Endodermal cell (in vitro differentiated cells): Measurements from ENCODE around the gene DNAH8. TPM values are rescaled to one million over a fixed set of nuclear protein-coding genes. Genes with fewer than 3 reads are reported as not detected.

ENCODE experiments used
- DNase-seq: peaks from one replicate; pipeline ENCODE4 v3.0.0-alpha.2; 2017
- H3K27ac ChIP-seq: 2 replicates; pipeline ENCODE4 v1.5.1; 2013; ENCODE audit warnings: mild to moderate bottlenecking, low read depth, low read length, moderate library complexity
- H3K27me3 ChIP-seq: 2 replicates; pipeline ENCODE4 v1.6.1; 2013; ENCODE audit warnings: mild to moderate bottlenecking, low read length, moderate library complexity; ENCODE audit not compliant: insufficient read depth, control insufficient read depth, poor library complexity, severe bottlenecking
- H3K36me3 ChIP-seq: 2 replicates; pipeline ENCODE4 v1.7.0; 2013; ENCODE audit warnings: mild to moderate bottlenecking, low read length, moderate library complexity; ENCODE audit not compliant: control insufficient read depth, insufficient read depth
- H3K4me1 ChIP-seq: one replicate; pipeline ENCODE4 v1.7.0; 2013; ENCODE audit warnings: low read length; ENCODE audit not compliant: control insufficient read depth, insufficient read depth
- H3K4me3 ChIP-seq: 2 replicates; pipeline ENCODE4 v1.5.1; 2013; ENCODE audit warnings: mild to moderate bottlenecking, low read length, moderate library complexity
- H3K9ac ChIP-seq: 2 replicates; pipeline ENCODE4 v1.6.1; 2013; ENCODE audit warnings: mild to moderate bottlenecking, low read length, moderate library complexity; ENCODE audit not compliant: poor library complexity, severe bottlenecking; ENCODE audit errors: extremely low read depth
- H3K9me3 ChIP-seq: 2 replicates; pipeline ENCODE4 v1.6.1; 2013; ENCODE audit warnings: mild to moderate bottlenecking, low read length, moderate library complexity; ENCODE audit not compliant: control insufficient read depth
- H3K27ac Mint-ChIP-seq: 2 replicates; pipeline ENCODE4 v1.8.0; 2020; ENCODE audit warnings: mixed read lengths
- H3K27me3 Mint-ChIP-seq: 2 replicates; pipeline ENCODE4 v1.8.0; 2021; ENCODE audit warnings: mild to moderate bottlenecking, mixed read lengths; ENCODE audit not compliant: insufficient read depth
- H3K36me3 Mint-ChIP-seq: 2 replicates; pipeline ENCODE4 v1.8.0; 2020; ENCODE audit warnings: low read depth, mixed read lengths
- H3K4me1 Mint-ChIP-seq: 2 replicates; pipeline ENCODE4 v1.8.0; 2020; ENCODE audit warnings: mixed read lengths
- H3K4me3 Mint-ChIP-seq: 2 replicates; pipeline ENCODE4 v1.8.0; 2020; ENCODE audit warnings: mild to moderate bottlenecking, moderate library complexity, mixed read lengths
- H3K9me3 Mint-ChIP-seq: 2 replicates; pipeline ENCODE4 v1.8.0; 2020; ENCODE audit warnings: mild to moderate bottlenecking, mixed read lengths
- CTCF ChIP-seq: fragments of 200-600 bp; sonication (generic); conservative IDR thresholded peaks from 2 replicates; pipeline ENCODE4 v1.5.0; 2021; ENCODE audit warnings: antibody characterized with exemption, mild to moderate bottlenecking
- WGBS, 2 experiments: methylation state at CpG; one replicate each; pipeline versions ENCODE4 v1.1.5 to v1.1.7; 2013; ENCODE audit warnings: missing lambda C conversion rate in 2 of 2, mixed read lengths in 1 of 2; ENCODE audit not compliant: insufficient coverage in 1 of 2, insufficient read length in 1 of 2; 5-methylcytosine and 5-hydroxymethylcytosine counted together
- total RNA-seq, 2 donors: library from RNA; stranded (reverse); fragmentation: NEBNext Ultra II Directional in 1 of 2; extraction: Animal tissue kit (Norgen Biotek cat#: 25700) in 1 of 2; gene quantifications; 2 replicates in 1 of 2; 3 replicates in 1 of 2; pipeline ENCODE4 v1.2.1, GENCODE V29; 2021

Gene DNAH8
- total RNA-seq, 2 donors from 2014 or later, result not detected

DNA sequence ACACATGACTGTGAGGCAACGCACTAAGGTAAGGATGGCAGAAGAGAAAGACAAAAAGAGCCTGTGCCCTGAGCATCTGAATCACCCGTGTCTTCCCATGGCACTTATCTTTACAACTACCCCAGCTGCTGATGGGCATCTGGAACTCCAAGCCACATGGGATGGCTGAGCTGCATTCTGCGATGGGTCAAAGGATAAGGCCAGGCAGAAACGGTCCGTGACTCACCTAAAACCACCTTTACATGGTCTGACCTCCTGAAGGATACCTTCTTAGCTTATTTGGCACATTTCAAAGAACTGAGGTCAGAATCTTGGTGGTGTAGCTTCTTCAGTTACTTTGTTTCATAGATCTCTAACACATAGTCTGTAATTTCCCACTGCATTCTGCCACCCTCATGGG, 99.7 kb downstream of the DNAH8 start:
- no peaks in the 10 kb centered on the region for H3K9me3 ChIP-seq
- H3K27me3 ChIP-seq, result peaks cover 24% of the 10 kb centered on the region
- no peak for DNase-seq
- no peak overlapping the region for H3K4me3 ChIP-seq
- H3K36me3 ChIP-seq, result no peaks in the 10 kb centered on the region
- 94 to 100% methylated on average over 1 to 5 of the region's 5 CpGs for WGBS, 2 experiments
- H3K36me3 Mint-ChIP-seq, result no peaks in the 10 kb centered on the region
- no peak overlapping the region for H3K4me3 Mint-ChIP-seq
- H3K9me3 Mint-ChIP-seq, result no peaks in the 10 kb centered on the region
- H3K27ac Mint-ChIP-seq, result no peak overlapping the region
- peaks cover 4% of the 10 kb centered on the region for H3K4me1 Mint-ChIP-seq
- H3K27ac ChIP-seq, result no peak overlapping the region
- TF ChIP-seq CTCF, result no peak
- no peaks in the 10 kb centered on the region for H3K4me1 ChIP-seq
- no peak overlapping the region for H3K9ac ChIP-seq
- H3K27me3 Mint-ChIP-seq, result peaks cover 15% of the 10 kb centered on the region

- H3K4me3 ChIP-seq, result no peak overlapping the region
- H3K36me3 Mint-ChIP-seq, result no peaks in the 10 kb centered on the region
Measured at GRCh38 chr6:38815250-38815649, 100.1 kb downstream of the DNAH8 start.

GRCh38 chr6:38818691-38819090, 103.6 kb downstream of the DNAH8 start:
- H3K9me3 ChIP-seq, result no peaks in the 10 kb centered on the region
- no peak overlapping the region for H3K27ac Mint-ChIP-seq
- no peak for TF ChIP-seq CTCF
- H3K36me3 ChIP-seq, result no peaks in the 10 kb centered on the region
- no peak overlapping the region for H3K4me3 ChIP-seq
- no peak overlapping the region for H3K9ac ChIP-seq
- H3K4me1 Mint-ChIP-seq, result peaks cover 4% of the 10 kb centered on the region
- H3K27ac ChIP-seq, result no peak overlapping the region
- H3K4me3 Mint-ChIP-seq, result no peak overlapping the region
- peaks cover 11% of the 10 kb centered on the region for H3K27me3 ChIP-seq
- H3K4me1 ChIP-seq, result no peaks in the 10 kb centered on the region
- 87 to 88% methylated on average over 1 to 3 of the region's 3 CpGs for WGBS, 2 experiments
- DNase-seq, result no peak
- H3K36me3 Mint-ChIP-seq, result no peaks in the 10 kb centered on the region
- H3K27me3 Mint-ChIP-seq, result peaks cover 6% of the 10 kb centered on the region
- no peaks in the 10 kb centered on the region for H3K9me3 Mint-ChIP-seq

More at GRCh38 chr6:38815250-38815649, 100.1 kb downstream of the DNAH8 start:
- Mint-ChIP-seq H3K4me1 (peaks cover 4% of the 10 kb centered on the region), H3K27me3 (peaks cover 16% of the 10 kb centered on the region), H3K4me3 (no peak overlapping the region), H3K9me3 (no peaks in the 10 kb centered on the region), H3K27ac (no peak overlapping the region)
- 92 to 93% methylated on average over 3 to 8 of the region's 8 CpGs for WGBS, 2 experiments
- Histone ChIP-seq H3K4me1 (no peaks in the 10 kb centered on the region), H3K27ac (no peak overlapping the region), H3K27me3 (peaks cover 24% of the 10 kb centered on the region), H3K9me3 (no peaks in the 10 kb centered on the region), H3K9ac (no peak overlapping the region), H3K36me3 (no peaks in the 10 kb centered on the region)
- DNase-seq, result no peak
- TF ChIP-seq CTCF, result no peak
